GM18861 (cell line): Measurements from ENCODE around the gene ADGRF1.
"Not testable (repeated sequence)": the region's sequence is repeated elsewhere in the genome, so short reads cannot be mapped to it uniquely, and the experiment has no call there.

ENCODE experiments used
- ATAC-seq: cut with Tn5 transposase; IDR thresholded peaks from one replicate; pipeline ENCODE4 v1.9.1; 2021; ENCODE audit not compliant: unreplicated experiment

Gene ADGRF1

GRCh38 chr6:47042275-47042791 lies at the start of gene ADGRF1:
ADGRF1 (minus strand) TSS chr6:47042332; CDS start chr6:47029061, 13,271 bp downstream.
- ATAC-seq, result no peak

- no peak for ATAC-seq
Measured at GRCh38 chr6:47090881-47091280, 48.7 kb upstream of the ADGRF1 start.

DNA sequence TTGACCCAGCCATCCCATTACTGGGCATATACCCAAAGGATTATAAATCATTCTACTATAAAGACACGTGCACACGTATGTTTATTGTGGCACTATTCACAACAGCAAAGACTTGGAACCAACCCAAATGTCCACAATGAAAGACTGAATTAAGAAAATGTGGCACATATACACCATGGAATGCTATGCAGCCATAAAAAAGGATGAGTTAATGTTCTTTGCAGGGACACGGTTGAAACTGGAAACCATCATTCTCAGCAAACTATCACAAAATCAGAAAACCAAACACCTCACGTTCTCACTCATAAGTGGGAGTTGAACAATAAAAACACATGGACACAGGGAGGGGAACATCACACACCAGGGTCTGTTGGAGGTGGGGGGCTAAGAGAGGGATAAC lies 47.3 kb upstream of the ADGRF1 start:
- ATAC-seq, result not testable (repeated sequence)

DNA sequence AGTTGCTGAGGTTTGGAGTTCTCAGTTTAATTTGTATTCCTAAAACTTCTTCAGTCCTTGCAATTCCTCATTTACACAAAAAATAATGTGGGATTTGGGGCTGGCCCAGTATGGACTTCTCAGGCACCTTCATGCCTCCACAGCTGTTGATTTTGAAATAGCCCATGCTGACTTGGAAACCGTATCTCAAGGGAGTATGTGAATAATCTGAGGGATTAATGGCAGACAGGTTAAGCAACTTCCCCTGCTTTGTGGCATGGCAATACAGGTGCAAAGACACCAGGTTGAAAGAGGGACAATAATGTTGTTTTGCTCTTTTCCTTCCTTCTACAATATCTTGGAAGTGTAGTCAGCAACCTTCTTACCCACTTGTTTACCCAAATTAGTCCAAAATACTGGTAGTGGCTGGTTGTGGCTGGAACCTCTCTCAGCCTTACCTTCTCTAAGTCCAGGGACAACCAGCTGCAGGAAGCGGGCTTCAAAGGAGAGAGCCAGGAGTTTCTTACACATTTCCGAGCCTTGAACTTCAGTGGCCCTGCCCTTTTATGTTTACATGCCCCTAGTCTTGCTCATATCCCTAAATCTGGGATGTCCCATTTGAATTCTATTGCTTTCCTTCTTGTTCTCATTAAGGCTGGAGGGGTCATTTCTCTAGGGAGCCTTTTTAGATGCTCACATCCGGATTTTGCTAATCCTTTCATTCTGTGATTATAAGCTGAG lies 44.1 kb upstream of the ADGRF1 start:
- no peak for ATAC-seq

DNA sequence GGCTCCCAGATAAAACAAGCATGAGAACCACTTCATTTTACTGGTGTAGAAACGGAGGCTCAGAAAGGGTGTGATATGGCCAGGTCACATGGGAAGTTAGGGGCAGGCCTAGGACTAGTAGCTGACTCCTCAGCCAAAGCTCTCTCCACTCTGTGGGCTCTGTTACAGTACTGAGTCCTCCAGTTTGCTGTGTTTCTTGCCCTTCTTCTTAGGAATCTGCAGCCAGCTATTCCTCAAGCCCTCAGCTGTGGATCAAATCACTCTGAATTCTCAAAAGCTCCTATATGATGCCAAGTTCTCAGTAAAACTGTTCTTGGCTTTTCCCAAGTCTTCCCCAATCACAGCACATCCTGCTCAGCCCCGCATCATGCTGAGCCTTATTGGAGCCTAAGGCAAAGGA lies 42.5 kb upstream of the ADGRF1 start:
- ATAC-seq, result no peak

DNA sequence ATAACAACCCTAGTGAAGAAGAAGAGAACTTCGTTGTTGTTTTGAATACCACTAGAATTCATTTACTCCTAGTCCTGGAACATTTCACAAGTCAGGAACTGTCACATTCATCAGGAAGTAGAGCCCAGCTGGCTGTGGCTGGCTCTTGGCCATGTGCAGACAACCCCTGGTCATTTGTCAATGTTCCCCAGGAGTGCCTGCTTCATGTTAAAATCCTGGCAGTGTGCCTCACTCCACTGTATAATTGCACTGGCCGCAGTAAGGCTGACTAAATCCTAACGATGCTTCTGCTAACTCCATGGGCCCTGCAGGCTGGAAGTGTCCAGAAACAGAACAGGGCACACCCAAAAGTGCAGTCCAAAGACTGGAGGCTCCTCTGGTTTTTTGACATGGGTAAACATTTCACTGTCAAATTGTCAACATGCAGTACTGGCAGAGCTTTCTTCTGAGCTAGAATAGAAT lies 41.5 kb upstream of the ADGRF1 start:
- no peak for ATAC-seq

- no peak for ATAC-seq
Measured at GRCh38 chr6:47080083-47080596, 38.0 kb upstream of the ADGRF1 start.

GRCh38 chr6:47079638-47080037 lies 37.5 kb upstream of the ADGRF1 start:
- no peak for ATAC-seq

DNA sequence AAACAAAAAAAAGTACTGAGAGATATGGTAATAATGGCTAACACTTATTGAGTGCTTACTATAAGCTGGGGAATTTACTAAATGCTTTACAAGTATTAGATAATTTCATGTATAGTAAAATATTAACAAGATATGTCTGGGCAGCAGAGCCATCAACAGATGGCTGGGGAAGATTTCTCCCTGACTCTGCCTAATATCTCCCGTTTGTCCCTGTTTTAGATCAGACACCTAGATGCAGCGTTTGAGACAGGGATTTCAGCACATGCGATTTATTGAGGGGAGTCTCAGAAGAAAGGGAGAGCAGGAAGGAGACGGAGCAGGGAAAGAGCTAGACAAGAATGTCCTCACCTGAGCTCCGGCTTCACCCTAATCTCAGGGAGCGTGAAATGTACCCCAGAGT lies 36.9 kb upstream of the ADGRF1 start:
- no peak for ATAC-seq

DNA sequence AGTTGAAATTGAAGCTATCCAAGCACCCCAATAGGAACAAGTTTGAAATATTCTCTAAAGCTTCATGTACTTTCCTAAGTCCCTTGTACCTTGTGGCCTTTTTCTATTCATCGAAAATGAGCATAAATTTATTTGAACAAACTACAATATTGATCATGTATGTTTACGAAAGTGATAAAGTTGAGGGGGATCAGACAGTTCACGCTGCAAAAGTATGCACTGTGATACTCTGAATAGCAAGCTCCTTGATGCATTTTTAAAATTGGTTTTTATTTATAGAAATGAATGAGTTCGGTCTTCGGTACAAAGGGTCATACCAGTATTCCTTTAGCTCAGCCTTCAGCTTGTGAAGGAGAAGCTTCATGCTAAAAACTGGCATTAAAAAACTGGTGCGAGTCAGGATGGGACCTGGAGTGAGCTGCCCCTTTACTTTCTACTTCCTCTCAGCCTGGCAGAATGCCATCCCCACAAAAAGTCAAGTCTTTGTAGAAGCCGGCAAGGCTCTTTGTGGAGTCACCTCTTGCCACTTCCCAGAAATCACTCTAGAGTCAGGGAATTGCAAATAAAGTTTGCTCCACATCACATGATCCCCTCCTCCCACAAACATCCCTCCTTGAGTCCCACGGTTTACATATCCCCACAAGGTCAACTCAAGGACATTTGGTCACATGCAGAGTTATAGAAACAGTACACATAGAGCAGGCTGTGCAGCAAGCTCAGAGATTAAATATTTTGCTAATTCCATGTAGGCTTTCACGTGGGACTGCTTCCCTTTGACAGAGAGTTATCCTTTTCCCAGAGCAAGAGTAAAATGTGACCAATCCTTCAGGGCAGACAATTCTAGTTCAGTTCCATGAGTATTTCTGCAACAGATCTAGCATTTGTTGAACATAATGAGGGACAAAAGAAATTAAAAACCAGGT lies 34.6 kb upstream of the ADGRF1 start:
- no peak for ATAC-seq

DNA sequence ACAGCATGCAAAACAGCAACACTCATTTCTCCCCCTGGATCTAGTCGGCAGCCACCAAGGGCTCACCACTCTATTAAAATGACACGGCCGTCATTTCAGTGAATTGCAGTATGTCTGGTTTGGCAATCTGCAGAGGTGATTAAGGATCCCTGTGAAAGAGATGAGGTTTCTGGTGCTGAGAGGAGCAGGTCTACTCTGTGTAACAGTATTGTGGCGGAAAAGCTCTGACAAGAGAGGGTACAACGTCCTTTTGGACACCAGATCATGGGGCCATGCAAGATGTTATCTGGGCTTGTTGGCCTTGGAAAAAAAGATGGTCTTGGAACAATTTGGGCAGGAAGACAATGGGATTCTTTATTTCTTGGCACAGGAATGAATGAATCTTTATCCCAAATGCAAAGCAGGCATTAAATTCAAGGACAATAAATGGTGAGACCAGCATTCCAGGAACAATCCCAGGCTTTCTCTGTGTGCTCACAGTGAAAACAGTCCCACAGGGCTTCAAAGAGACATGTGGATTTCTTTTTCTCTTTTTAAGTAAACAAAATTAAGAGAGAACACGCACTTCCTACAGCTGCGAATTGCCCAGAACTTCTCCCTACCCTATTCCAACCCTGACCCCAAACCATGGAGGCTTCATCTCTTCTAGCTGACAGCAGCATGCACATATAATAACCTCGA lies 33.7 kb upstream of the ADGRF1 start:
- ATAC-seq, result no peak

- ATAC-seq, result no peak
Measured at GRCh38 chr6:47075168-47075567, 33.0 kb upstream of the ADGRF1 start.

GRCh38 chr6:47073125-47074110 lies 31.3 kb upstream of the ADGRF1 start:
- ATAC-seq, result no peak

DNA sequence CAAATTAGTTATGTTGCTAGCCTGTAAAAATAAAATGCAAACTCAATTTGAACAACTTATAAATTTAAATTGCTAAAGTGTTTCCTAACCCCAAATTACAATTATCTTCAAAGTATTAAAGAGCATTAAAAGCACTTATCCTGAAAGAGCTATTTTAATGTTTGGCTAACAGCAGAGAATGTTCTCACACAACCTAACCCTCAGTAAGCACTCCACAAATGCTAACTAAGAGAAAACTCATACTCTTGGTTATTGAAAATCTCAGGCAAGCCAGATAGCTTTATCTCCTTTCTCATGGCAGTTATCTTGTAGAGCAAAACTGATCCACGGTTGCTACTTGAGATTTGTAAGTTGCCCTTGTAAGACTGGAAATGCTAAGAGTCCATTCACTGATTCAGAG lies 30.5 kb upstream of the ADGRF1 start:
- no peak for ATAC-seq

DNA sequence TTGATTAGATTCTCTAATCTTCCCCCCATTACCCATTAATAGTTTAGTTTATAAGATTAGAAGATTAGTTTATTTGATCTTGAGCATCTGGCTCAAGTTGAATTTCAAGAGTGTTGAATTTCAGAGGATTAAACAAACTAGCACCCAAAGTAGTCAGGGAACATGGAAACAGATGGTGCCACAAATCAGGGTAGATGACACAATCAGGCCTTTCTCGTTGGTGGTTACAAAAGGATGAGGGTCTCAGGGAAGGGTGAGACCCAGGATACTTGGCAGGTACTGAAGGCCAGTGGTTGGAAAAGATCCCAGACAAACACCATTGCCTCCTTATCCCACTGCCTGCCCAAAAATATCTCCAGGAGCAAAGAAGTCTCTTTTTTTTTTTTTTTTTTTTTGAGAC lies 29.5 kb upstream of the ADGRF1 start:
- ATAC-seq, result no peak

- ATAC-seq, result no peak
Measured at GRCh38 chr6:47070461-47070860, 28.3 kb upstream of the ADGRF1 start.

DNA sequence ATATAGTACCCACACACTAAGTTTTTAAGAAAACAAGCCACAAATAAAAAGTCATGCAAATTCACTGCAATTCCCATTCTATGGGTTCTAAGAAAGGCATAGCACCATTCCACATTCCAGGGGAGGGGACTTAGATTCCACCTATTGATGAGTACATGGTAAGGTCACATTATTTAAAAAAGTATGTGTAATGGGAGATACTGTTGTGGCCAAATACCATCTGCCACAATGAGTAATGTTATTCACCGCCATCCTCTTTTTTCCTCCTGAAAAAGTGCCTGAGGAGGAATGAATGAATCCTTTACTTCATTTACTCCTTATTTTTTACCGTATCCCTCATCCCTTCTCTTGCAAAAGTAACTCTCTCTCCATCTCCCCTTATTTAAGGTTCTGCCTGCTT lies 27.0 kb upstream of the ADGRF1 start:
- ATAC-seq, result no peak

- ATAC-seq, result no peak
Measured at GRCh38 chr6:47066418-47066817, 24.3 kb upstream of the ADGRF1 start.

GRCh38 chr6:47064274-47064673 lies 22.1 kb upstream of the ADGRF1 start:
- ATAC-seq, result peak; percentile 87

DNA sequence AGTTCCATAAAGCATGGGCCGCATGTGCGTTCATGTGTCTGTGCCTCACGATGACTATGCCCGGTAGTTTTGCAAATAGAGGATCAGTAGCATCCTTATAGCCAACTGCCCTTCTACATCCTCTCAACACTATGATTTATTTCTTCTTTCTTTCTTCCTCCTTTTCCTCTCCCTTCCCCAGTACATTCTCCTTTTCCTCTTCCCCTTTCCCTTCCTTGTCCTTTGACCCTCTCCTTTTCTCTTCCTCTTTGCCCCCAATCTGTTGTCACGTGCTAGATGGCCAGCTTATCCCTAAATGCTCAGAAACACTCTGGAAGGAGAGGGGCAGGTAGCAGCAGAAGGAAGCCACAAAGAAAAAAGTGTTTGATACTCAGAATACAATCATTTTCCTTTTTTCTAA lies 20.2 kb upstream of the ADGRF1 start:
- ATAC-seq, result no peak
